ENCODE measurements around the gene DDX10. TPM values are rescaled to one million over a fixed set of nuclear protein-coding genes. Genes with fewer than 3 reads are reported as not detected.
"Not testable (repeated sequence)": the region's sequence is repeated elsewhere in the genome, so short reads cannot be mapped to it uniquely, and the experiment has no call there.

DDX10 gene
- total RNA-seq, 1 donor from 2014 or later, result 17.3 TPM

DNA sequence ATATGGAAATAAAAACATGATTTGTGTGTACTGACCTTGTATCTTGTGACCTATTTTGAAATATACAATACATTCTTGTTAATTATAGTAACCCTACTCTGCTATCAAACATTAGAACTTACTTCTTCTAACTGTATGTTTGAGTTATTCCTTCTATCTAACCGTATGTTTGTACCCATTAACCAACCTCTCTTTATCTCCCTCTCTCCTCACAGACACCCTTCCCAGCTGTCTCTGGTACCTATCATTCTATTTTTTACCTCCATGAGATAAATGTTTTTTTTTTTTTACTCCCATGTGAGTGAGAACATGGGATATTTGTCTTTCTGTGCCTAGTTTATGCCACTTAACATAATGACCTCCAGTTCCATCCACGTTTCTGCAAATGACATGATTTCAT lies 128.7 kb downstream of the DDX10 start:
- intact Hi-C loops (cut with micrococcal nuclease), result no loop called here
- ATAC-seq (peak; percentile 74), DNase-seq (no peak)

DNA sequence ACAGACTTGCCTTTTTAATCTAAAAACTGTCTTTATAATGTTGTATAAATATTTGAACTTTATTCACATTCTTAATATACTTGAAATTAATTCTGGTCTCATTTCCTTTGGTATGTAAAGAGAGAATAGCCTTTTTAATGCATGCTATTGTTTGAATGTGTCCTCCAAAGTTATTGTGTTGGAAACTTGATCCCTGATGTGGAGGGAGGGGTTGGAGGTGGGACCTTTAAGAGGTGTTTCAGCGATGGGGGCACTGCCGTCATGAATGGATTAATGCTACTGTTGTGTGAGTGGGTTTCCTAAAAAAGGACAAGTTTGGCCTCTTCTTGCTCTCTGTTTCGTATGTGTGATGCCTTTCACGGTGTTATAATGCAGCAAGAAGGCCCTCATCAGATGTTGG lies 131.7 kb downstream of the DDX10 start:
- intact Hi-C loops (cut with micrococcal nuclease), result no loop called here
- no peak for DNase-seq
- ATAC-seq, result no peak

DNA sequence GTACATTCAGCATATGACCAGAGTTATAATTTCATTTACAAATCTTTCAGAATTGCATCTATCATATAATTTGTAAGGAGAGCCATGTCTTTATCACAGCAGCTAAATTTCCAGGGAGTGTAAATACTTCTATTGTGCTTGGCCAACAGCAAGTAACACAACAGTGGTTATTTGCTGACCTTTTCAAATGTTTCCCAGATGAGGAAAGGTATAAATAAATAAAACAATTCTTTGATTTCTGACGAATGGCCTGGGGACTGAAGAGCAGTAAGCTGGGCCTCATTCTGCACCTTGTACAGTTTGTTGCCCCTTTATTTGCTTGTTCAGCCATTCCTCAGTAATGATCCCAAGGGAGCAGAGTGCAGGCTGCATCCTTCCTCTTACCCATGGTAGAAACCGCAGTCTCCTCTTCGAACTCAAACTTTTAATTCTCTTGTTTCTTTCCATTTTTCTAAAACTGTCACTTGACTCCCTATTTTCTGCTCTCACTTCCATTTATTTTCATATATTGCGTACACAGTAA lies 132.8 kb downstream of the DDX10 start:
- no peak for DNase-seq
- ATAC-seq, result no peak
- intact Hi-C loops (cut with micrococcal nuclease), result no loop called here

DNA sequence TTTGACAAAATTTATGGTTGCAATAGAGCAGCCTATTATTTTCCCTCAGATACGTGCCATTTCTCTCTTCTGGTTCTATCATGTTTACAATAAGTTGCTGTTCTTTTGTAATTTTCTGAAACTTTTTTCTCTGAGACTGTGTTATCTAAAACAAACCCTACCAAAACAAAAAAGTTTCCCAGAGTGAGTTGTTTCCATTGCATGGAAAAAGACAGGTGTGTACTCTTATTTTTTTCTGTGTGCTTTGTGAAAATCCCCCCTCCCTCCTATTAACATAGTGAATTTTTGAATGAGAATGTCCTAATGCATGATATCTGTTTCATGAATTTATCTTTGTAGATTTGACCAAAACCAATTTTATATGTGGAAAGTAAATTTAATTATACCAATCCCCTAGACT lies 137.6 kb downstream of the DDX10 start:
- intact Hi-C loops (cut with micrococcal nuclease), result no loop called here
- ATAC-seq (no peak), DNase-seq (no peak)

DNA sequence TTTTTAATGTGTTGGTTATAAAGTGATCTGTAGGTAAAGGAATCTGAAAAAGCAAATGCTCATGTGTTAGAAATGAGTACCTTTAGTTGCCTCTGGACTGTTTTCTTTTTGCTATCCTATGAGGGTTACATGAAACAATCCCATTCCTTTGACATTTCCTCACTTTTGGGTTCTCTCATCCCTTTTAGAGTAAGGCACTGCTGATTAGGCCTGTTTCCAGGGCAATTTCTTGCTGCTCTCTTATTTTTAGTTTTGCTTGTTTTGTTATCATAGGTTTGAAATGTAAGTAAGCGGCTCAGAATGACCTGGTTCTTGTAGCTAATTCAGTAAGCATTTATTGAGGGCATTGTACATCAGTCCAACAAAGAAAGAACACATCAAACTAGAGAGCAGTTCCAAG lies 138.9 kb downstream of the DDX10 start:
- ATAC-seq, result no peak
- DNase-seq, result no peak
- intact Hi-C loops (cut with micrococcal nuclease), result no loop called here

DNA sequence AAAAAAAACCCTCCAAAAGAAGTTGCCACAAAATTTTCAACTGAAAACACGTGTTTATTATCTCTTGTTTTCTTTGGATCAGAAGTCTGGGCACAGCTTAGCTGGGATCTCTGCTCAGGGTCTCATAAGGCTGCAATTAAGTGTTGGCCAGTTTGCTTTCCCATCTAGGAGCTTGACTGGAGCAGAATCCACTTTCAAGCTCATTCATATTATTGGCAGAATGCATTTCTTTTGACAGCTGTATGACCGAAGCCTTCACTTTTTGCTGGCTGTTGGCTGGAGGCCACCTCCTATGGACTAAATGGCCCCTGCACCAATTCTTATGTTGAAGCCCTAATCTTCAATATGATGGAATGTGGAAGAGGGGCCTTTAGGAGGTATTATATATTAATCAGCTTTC lies 139.6 kb downstream of the DDX10 start:
- DNase-seq (no peak), ATAC-seq (no peak)
- intact Hi-C loops (cut with micrococcal nuclease), result no loop called here

DNA sequence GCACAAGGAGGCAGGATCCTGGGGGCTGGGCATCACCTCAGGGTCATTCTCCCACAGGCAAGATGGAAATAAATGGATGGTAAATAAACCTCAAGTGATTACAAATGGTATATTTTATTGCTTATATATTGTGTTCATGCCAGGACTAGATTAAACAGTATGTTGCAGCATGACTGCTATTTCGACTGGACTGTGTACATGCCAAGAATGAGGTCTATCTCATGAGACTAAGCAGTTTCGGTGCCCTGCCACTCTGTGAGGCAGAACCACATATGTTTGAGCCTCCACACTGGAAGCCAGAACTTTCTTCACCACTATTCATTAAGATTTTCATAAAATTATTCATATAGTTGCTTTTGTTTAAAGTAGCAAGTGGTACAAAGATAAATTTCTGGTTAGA lies 140.2 kb downstream of the DDX10 start:
- DNase-seq (no peak), ATAC-seq (peak; percentile 21)
- intact Hi-C loops (cut with micrococcal nuclease), result no loop called here

DNA sequence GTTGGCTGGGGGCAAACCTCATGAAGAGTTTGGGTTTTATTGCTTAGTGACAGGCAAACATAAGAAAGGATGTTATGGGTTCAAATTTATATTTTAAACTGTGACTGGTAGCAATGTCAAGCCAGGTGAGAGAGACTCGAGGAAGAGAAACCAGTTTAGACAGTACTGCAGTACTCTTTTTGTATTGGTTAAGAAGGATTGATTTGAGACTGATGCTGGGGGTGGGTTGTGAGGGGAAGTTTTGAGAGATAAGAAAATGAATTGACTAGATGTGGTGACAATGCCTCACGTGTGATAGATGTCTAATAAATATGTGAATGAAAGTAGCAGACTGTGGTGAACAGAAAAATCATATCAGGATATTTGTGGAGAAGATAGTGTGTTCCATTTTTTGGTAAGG lies 142.4 kb downstream of the DDX10 start:
- intact Hi-C loops (cut with micrococcal nuclease), result no loop called here
- DNase-seq, result no peak
- no peak for ATAC-seq

DNA sequence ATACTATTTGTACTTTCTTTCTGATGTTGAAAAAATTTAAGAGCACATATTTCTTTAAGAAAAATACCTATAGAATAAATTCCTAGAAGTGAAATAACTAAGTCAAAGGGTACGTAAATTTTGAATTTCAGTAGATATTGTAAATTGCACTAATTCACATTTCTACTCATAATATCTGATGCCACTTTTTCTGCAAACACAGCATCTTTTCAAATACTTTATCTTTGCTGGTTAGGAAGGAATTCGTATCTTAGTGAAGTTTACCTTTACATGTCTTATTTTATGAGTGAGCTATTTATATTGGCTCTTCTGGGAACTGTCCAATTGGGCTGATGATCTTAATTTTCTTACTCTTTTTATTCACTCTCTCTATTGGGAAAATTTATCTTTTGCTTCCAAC lies 148.2 kb downstream of the DDX10 start:
- intact Hi-C loops (cut with micrococcal nuclease), result no loop called here
- DNase-seq (no peak), ATAC-seq (no peak)

DNA sequence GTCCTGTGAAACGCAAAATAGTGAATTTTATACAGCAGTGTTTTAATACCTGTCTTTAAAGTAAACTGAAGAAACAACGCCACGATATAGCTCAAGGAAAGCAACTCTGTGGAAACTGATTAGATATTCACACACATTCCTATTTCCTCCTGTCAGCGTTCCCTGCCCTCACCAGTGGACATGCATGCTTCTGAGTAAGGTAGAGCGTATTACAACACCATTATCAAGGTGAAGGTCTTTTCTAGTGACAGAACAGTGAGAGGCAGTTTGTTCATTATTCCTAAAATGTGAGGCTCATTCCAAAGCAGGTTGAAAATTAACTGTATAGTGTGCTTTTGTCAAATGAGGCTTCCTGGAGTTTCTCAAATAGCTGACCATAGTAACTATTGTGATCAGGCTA lies 153.1 kb downstream of the DDX10 start:
- intact Hi-C loops (cut with micrococcal nuclease), result no loop called here
- ATAC-seq (no peak), DNase-seq (no peak)

DNA sequence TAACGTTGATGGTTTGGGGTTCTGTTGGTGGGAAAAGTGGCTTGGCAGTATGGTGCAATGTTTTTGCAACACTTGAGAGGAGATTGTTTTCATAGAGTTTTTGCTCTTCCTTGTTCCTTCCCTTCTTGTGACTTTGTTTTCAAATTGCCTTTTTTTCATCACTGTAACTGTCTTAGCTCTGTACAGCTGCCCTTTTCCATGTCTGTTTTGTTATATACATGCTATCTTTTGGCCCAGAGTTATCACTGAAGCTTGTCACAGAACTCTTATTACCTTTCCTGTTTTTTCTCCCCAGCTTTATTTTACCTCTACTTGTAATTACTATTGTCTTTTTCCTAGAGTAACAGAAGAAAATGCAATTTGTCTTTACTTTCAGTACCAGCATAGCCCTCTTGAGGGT lies 154.1 kb downstream of the DDX10 start:
- DNase-seq (no peak), ATAC-seq (no peak)
- intact Hi-C loops (cut with micrococcal nuclease), result no loop called here

DNA sequence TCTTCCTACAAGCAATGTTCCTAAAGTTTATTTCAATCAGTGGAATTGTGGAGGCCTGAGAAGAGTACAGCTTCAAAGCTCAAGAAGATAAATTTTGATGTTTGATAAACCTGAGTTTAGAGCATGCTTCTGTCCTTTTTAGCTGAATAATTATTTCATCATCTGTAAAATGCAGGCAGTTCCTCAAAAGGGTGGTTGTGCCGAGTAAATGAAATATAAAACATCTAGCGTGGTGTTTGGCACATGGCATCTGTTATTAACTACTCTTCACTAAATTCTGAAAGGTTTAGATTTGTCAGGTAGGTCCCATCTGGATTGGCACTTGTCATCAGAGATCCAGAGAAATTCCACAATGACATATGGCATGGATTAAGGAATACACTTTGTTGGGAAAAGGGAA lies 155.1 kb downstream of the DDX10 start:
- DNase-seq, result no peak
- ATAC-seq, result no peak
- intact Hi-C loops (cut with micrococcal nuclease), result no loop called here

DNA sequence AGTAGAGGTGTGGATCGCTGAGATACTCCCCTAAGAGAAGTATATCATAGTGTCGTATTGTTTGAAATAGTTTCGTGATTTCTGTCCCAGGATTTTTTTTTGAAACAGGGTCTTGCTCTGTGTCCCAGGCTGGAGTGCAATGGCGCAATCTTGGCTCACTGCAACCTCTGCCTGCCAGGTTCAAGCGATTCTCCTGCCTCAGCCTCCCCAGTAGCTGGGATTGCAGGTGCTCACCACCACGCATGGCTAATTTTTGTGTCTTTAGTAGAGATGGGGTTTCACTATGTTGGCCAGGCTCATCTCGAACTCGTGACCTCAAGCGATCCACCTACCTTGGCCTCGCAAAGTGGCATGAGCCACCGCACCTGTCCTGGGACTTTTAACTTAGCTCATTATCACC lies 159.1 kb downstream of the DDX10 start:
- DNase-seq; intact Hi-C loops (cut with micrococcal nuclease); ATAC-seq: not testable (repeated sequence)

DNA sequence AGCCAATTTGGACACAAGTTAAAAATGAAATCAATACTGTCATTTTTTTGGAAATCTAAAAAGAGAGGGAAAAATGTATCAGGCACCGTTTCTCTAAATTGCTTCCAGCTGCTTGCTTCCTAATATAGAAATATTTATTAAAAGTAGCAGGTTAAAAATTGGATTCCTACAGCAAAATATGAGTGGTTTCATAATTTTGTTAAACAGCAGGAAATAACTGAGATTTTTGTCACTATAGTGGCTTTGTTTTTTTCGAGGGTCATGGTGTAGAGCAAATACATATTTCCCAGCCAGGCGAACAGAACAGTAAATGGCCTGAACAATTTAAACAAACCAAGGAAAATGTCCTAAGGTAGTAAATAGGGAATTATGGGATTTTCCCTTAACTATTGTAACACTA lies 159.7 kb downstream of the DDX10 start:
- intact Hi-C loops (cut with micrococcal nuclease), result no loop called here
- ATAC-seq (no peak), DNase-seq (no peak)

DNA sequence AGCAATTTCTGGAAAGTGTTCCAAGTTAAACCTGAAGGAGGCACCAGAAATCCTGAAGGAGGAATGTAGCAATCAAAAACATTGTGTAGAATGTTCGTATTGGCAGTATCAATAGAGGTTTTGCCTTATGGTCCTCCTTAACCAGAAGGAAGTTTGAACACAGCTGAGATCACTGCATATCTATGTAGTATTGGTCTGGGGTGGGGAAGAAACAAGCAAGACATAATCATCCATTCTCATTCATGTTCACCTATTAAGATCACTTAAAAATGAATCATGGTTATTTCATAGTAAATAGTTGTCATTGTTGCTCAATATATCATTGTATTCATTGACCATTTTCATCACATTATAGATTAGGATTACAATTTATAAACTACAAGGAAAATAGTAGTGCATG lies 160.5 kb downstream of the DDX10 start:
- DNase-seq (no peak), ATAC-seq (no peak)
- intact Hi-C loops (cut with micrococcal nuclease), result no loop called here

DNA sequence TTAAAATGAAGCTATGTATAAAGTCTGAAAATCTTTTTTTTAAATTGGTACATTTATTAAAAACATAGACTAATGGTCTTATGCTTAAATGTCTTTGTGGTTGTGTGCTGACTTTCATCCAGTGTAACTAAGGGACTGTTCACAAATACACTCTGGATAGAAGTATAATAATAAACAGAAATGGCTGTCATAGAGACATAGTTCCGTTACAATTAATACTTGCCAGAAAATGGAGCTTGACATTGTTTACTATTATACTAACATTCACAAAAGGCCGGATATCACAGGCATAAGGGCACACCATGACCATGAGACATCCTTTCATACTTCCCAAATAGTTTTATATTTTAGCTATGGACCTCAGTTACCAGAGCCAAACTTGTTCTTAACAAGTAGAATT lies 161.3 kb downstream of the DDX10 start:
- ATAC-seq (no peak), DNase-seq (no peak)
- intact Hi-C loops (cut with micrococcal nuclease), result no loop called here

DNA sequence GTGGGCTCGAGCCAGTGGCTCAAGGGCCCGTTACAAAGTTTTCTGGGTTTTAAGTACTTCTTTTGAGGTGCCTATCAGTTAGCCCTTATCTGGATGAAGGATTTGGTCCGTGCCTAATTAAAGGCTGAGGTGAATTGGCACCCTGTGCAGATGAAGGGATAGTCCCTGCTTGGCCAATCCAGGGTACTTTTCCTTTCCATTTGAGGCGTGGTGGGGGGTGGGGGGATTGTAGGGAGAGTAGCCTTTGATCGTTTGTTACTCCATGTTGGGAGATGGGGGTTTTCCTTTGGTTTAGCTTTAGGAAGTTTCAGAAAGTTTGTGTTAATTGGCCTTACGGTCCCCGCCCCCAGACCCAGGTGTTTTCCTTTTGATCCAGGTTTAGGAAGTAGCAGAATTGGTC lies 170.8 kb downstream of the DDX10 start:
- intact Hi-C loops (cut with micrococcal nuclease), result no loop called here
- no peak for DNase-seq

DNA sequence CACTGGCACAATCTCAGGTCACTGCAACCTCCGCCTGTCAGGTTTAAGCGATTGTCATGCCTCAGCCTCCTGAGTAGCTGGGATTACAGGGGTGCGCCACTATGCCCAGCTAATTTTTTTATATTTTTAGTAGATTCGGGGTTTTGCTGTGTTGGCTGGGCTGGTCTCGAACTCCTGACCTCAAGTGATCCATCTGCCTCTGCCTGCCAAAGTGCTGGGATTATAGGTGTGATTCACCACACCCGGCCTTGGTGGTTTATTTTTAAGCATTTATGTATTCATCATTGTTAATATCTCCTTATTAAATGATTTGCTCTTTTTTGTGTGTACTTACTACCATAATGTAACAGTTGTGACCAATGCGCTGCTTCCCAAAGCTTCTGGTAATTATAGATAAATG lies 171.7 kb downstream of the DDX10 start:
- ATAC-seq, result no peak
- DNase-seq, result no peak
- intact Hi-C loops (cut with micrococcal nuclease), result no loop called here

More for the DNA sequence above, 170.8 kb downstream of the DDX10 start:
- ATAC-seq, result no peak

DNA sequence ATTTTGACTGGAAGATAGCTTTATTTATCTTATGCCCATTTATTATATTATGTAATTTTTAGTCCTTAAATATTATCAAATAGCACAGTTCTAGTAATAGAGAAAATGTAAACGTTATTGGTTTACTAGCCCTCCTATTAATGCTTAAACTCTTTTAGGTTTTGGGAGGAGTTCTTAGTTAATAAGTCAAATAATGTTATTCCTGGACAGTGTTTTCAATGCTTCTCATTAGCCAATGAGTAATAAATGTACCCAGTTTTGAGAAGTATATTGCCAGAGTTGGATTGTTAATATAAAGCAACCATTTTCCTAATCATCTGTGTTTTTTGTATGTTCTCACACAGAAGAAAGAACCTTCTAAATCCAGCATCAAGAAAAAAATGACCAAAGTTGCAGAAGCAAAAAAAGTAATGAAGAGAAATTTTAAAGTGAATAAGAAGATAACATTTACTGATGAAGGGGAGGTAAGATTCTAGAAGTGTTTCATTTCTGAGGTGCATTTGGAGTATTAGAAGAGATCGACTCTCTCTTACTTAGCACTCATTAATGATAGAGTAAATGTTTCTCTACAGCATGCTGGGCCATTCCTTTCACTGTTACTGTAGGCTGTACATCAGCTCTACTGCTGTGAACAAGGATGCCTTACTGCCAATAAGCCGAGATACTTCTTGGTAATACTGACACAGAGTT lies 173.4 kb downstream of the DDX10 start:
- DNase-seq (no peak), ATAC-seq (no peak)
- intact Hi-C loops (cut with micrococcal nuclease), result no loop called here

DNA sequence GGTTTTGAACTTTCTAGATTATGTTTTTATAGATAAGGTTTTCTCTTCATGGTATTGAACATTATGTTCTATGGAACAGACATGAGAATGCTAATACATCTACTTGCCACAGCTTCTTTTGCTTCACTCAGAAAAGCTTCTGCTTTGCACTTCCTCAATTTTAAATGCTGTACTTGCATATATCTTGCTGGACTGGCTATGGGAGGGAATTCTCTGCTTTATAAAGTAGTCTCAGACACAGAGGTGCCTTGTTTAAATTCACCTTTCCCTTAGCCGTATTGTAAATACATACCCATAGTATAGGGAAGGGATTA lies 173.9 kb downstream of the DDX10 start:
- intact Hi-C loops (cut with micrococcal nuclease), result no loop called here
- ATAC-seq (no peak), DNase-seq (no peak)

DNA sequence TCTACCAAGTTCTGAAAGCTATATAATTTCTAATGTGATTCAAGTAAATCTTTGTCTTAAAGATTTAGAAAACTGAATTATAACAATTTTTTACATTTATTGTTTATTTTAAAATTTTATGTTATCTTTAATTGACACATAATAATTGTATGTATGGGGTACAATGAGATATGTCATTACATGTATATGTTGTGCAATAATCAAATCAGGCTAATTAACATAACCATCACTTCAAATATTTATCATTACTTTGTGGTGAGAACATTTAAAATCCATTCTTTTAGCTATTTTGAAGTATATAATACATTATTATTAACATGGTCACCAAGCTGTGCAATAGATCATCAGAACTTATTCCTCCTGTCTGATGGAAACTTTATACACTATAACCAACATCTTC lies 181.1 kb downstream of the DDX10 start:
- intact Hi-C loops (cut with micrococcal nuclease), result no loop called here
- DNase-seq (no peak), ATAC-seq (no peak)
